Endodermal cell (in vitro differentiated cells): ENCODE data around the gene DIPK2B. TPM values are rescaled to one million over a fixed set of nuclear protein-coding genes. Genes with fewer than 3 reads are reported as not detected.

Source experiments
- DNase-seq: peaks from one replicate; pipeline ENCODE4 v3.0.0-alpha.2; 2017
- H3K27ac ChIP-seq: 2 replicates; pipeline ENCODE4 v1.5.1; 2013; ENCODE audit warnings: mild to moderate bottlenecking, low read depth, low read length, moderate library complexity
- H3K27me3 ChIP-seq: 2 replicates; pipeline ENCODE4 v1.6.1; 2013; ENCODE audit warnings: mild to moderate bottlenecking, low read length, moderate library complexity; ENCODE audit not compliant: insufficient read depth, control insufficient read depth, poor library complexity, severe bottlenecking
- H3K36me3 ChIP-seq: 2 replicates; pipeline ENCODE4 v1.7.0; 2013; ENCODE audit warnings: mild to moderate bottlenecking, low read length, moderate library complexity; ENCODE audit not compliant: control insufficient read depth, insufficient read depth
- H3K4me1 ChIP-seq: one replicate; pipeline ENCODE4 v1.7.0; 2013; ENCODE audit warnings: low read length; ENCODE audit not compliant: control insufficient read depth, insufficient read depth
- H3K4me3 ChIP-seq: 2 replicates; pipeline ENCODE4 v1.5.1; 2013; ENCODE audit warnings: mild to moderate bottlenecking, low read length, moderate library complexity
- H3K9ac ChIP-seq: 2 replicates; pipeline ENCODE4 v1.6.1; 2013; ENCODE audit warnings: mild to moderate bottlenecking, low read length, moderate library complexity; ENCODE audit not compliant: poor library complexity, severe bottlenecking; ENCODE audit errors: extremely low read depth
- H3K9me3 ChIP-seq: 2 replicates; pipeline ENCODE4 v1.6.1; 2013; ENCODE audit warnings: mild to moderate bottlenecking, low read length, moderate library complexity; ENCODE audit not compliant: control insufficient read depth
- H3K27ac Mint-ChIP-seq: 2 replicates; pipeline ENCODE4 v1.8.0; 2020; ENCODE audit warnings: mixed read lengths
- H3K27me3 Mint-ChIP-seq: 2 replicates; pipeline ENCODE4 v1.8.0; 2021; ENCODE audit warnings: mild to moderate bottlenecking, mixed read lengths; ENCODE audit not compliant: insufficient read depth
- H3K36me3 Mint-ChIP-seq: 2 replicates; pipeline ENCODE4 v1.8.0; 2020; ENCODE audit warnings: low read depth, mixed read lengths
- H3K4me1 Mint-ChIP-seq: 2 replicates; pipeline ENCODE4 v1.8.0; 2020; ENCODE audit warnings: mixed read lengths
- H3K4me3 Mint-ChIP-seq: 2 replicates; pipeline ENCODE4 v1.8.0; 2020; ENCODE audit warnings: mild to moderate bottlenecking, moderate library complexity, mixed read lengths
- H3K9me3 Mint-ChIP-seq: 2 replicates; pipeline ENCODE4 v1.8.0; 2020; ENCODE audit warnings: mild to moderate bottlenecking, mixed read lengths
- CTCF ChIP-seq: fragments of 200-600 bp; sonication (generic); conservative IDR thresholded peaks from 2 replicates; pipeline ENCODE4 v1.5.0; 2021; ENCODE audit warnings: antibody characterized with exemption, mild to moderate bottlenecking
- WGBS, 2 experiments: methylation state at CpG; one replicate each; pipeline versions ENCODE4 v1.1.5 to v1.1.7; 2013; ENCODE audit warnings: missing lambda C conversion rate in 2 of 2, mixed read lengths in 1 of 2; ENCODE audit not compliant: insufficient coverage in 1 of 2, insufficient read length in 1 of 2; 5-methylcytosine and 5-hydroxymethylcytosine counted together
- total RNA-seq, 2 donors: library from RNA; stranded (reverse); fragmentation: NEBNext Ultra II Directional in 1 of 2; extraction: Animal tissue kit (Norgen Biotek cat#: 25700) in 1 of 2; gene quantifications; 2 replicates in 1 of 2; 3 replicates in 1 of 2; pipeline ENCODE4 v1.2.1, GENCODE V29; 2021

Gene DIPK2B
- total RNA-seq, 2 donors from 2014 or later = not detected

GRCh38 chrX:45164995-45165394 lies 35.7 kb downstream of the DIPK2B start:
- Histone ChIP-seq H3K27ac (no peak overlapping the region), H3K36me3 (no peaks in the 10 kb centered on the region), H3K4me1 (no peaks in the 10 kb centered on the region), H3K4me3 (no peak overlapping the region), H3K9me3 (peaks cover 31% of the 10 kb centered on the region), H3K9ac (no peak overlapping the region), H3K27me3 (no peaks in the 10 kb centered on the region)
- H3K9me3 Mint-ChIP-seq = peaks cover 68% of the 10 kb centered on the region
- no peak overlapping the region for H3K4me3 Mint-ChIP-seq
- WGBS, 2 experiments = 100% methylated on average over 1 of the region's 1 CpG; no CpG with 5 or more reads in 1 of the 2 experiments
- no peak for DNase-seq
- TF ChIP-seq CTCF = no peak
- H3K27ac Mint-ChIP-seq = no peak overlapping the region
- H3K36me3 Mint-ChIP-seq = peaks cover 2% of the 10 kb centered on the region
- H3K27me3 Mint-ChIP-seq = no peaks in the 10 kb centered on the region
- peaks cover 2% of the 10 kb centered on the region for H3K4me1 Mint-ChIP-seq

DNA sequence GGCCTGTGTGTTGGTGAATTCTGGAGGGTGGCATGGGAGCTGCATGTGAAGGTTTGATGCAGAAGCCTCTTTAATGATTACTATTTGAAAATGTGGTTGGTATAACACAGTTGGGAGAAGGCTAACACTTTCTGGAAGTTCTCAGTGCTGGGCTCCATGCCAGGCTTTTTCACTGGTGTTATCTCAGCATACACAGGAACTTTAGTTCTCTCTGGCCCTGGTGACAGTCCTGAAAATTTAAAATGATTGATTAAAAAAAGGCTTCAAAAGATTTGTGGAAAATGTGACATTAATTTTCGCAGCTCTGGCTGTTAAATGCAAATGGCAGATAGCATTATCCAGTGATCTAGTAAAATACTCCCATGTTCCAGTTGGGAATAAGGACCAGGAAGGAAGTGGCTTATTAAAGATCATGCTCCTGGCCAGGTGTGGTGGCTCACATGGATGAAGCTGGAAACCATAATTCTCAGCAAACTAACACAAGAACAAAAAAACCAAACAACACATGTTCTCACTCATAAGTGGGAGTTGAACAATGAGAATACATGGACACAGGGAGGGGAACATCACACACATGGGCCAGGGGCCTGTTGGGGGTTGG lies 36.6 kb downstream of the DIPK2B start:
- no peak overlapping the region for H3K27ac Mint-ChIP-seq
- peaks cover 2% of the 10 kb centered on the region for H3K4me1 Mint-ChIP-seq
- Histone ChIP-seq H3K36me3 (no peaks in the 10 kb centered on the region), H3K27ac (no peak overlapping the region), H3K9me3 (peaks cover 31% of the 10 kb centered on the region), H3K4me1 (no peaks in the 10 kb centered on the region), H3K4me3 (peak overlapping the region; percentile 23), H3K27me3 (no peaks in the 10 kb centered on the region), H3K9ac (no peak overlapping the region)
- peaks cover 2% of the 10 kb centered on the region for H3K36me3 Mint-ChIP-seq
- no peak overlapping the region for H3K4me3 Mint-ChIP-seq
- peaks cover 69% of the 10 kb centered on the region for H3K9me3 Mint-ChIP-seq
- no peak for TF ChIP-seq CTCF
- no peaks in the 10 kb centered on the region for H3K27me3 Mint-ChIP-seq
- no peak for DNase-seq
- 83 to 100% methylated on average over 1 of the region's 1 CpG for WGBS, 2 experiments

DNA sequence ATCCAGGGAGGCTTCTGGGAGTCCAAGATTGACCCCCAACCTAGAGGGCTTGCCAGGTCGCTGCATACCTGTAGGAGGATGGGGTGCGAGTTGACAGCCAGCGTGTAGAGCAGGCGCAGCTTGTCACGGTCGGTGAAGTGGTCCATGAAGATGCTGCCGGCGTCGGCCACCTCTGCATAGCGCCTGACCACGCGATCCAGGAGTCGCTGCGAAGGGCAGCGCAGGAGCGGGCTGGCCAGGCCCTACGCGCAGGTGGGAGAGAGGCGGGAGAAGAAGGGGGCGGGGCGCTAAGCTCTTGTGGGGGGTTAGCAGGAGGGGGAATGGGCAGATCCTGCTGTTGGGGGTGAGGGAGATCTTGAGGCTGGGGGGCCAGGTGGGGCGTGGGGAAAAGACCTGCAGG lies 43.0 kb downstream of the DIPK2B start:
- no peak for TF ChIP-seq CTCF
- Histone ChIP-seq H3K4me3 (no peak overlapping the region), H3K27ac (no peak overlapping the region), H3K4me1 (no peaks in the 10 kb centered on the region), H3K9me3 (peaks cover 24% of the 10 kb centered on the region), H3K36me3 (no peaks in the 10 kb centered on the region), H3K27me3 (no peaks in the 10 kb centered on the region), H3K9ac (no peak overlapping the region)
- no peak overlapping the region for H3K4me3 Mint-ChIP-seq
- H3K4me1 Mint-ChIP-seq = peaks cover 1% of the 10 kb centered on the region
- 94 to 100% methylated on average over 1 to 19 of the region's 22 CpGs for WGBS, 2 experiments
- no peak overlapping the region for H3K27ac Mint-ChIP-seq
- H3K36me3 Mint-ChIP-seq = peaks cover 1% of the 10 kb centered on the region
- H3K9me3 Mint-ChIP-seq = peaks cover 71% of the 10 kb centered on the region
- H3K27me3 Mint-ChIP-seq = no peaks in the 10 kb centered on the region
- no peak for DNase-seq
